Measurements from ENCODE around the gene FERMT2. TPM values are rescaled to one million over a fixed set of nuclear protein-coding genes. Genes with fewer than 3 reads are reported as not detected.

FERMT2 gene
- total and polyA plus RNA-seq, 4 donors = 23.9 to 51.3 (median 40.4) TPM

- H3K9me3 ChIP-seq (ENCODE audit: control insufficient read depth in 4 of 4, low read length in 3 of 4) = no peaks in the 10 kb centered on the region
- H3K27ac ChIP-seq (ENCODE audit: low read depth in 1 of 2, low read length in 2 of 2) = no peak overlapping the region
- H3K9ac ChIP-seq (ENCODE audit: low read depth in 1 of 2, low read length in 2 of 2) = no peak overlapping the region
- 95% methylated on average over 9 of the region's 9 CpGs for WGBS
- H3K36me3 ChIP-seq (ENCODE audit: control insufficient read depth in 4 of 4, insufficient read depth in 3 of 4, low read depth in 1 of 4, low read length in 3 of 4) = no peaks in the 10 kb centered on the region
- peaks cover 0 to 5% (median 0%) of the 10 kb centered on the region in 4 donors for H3K4me1 ChIP-seq (ENCODE audit: control insufficient read depth in 4 of 4, insufficient read depth in 4 of 4, low read length in 3 of 4)
- DNase-seq (ENCODE audit: low spot score) = no peak
- TF ChIP-seq, protein P1, sequence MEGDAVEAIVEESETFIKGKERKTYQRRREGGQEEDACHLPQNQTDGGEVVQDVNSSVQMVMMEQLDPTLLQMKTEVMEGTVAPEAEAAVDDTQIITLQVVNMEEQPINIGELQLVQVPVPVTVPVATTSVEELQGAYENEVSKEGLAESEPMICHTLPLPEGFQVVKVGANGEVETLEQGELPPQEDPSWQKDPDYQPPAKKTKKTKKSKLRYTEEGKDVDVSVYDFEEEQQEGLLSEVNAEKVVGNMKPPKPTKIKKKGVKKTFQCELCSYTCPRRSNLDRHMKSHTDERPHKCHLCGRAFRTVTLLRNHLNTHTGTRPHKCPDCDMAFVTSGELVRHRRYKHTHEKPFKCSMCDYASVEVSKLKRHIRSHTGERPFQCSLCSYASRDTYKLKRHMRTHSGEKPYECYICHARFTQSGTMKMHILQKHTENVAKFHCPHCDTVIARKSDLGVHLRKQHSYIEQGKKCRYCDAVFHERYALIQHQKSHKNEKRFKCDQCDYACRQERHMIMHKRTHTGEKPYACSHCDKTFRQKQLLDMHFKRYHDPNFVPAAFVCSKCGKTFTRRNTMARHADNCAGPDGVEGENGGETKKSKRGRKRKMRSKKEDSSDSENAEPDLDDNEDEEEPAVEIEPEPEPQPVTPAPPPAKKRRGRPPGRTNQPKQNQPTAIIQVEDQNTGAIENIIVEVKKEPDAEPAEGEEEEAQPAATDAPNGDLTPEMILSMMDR (IDR thresholded peaks at IDR 0.05; ENCODE audit: low read depth, low read length, missing input control) = no peak
- no peak for TF ChIP-seq FOXA1 (IDR thresholded peaks at IDR 0.05)
- no peak for TF ChIP-seq ZBTB33 (IDR thresholded peaks at IDR 0.05)
- TF ChIP-seq RAD21 (IDR thresholded peaks at IDR 0.05) = no peak
- TF ChIP-seq GABPA (IDR thresholded peaks at IDR 0.05 in 1 of 2, conservative IDR thresholded peaks at IDR 0.05 in 1 of 2) = no peak
- TF ChIP-seq JUND (IDR thresholded peaks at IDR 0.05) = no peak
- no peak for TF ChIP-seq RXRA (IDR thresholded peaks at IDR 0.05)
- TF ChIP-seq, protein P2, sequence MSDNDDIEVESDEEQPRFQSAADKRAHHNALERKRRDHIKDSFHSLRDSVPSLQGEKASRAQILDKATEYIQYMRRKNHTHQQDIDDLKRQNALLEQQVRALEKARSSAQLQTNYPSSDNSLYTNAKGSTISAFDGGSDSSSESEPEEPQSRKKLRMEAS (IDR thresholded peaks at IDR 0.05) = no peak
- TF ChIP-seq NR2F2 (IDR thresholded peaks at IDR 0.05) = no peak
- no peak for TF ChIP-seq YY1 (IDR thresholded peaks at IDR 0.05)
- no peak for TF ChIP-seq HNF4G (IDR thresholded peaks at IDR 0.05)
- TF ChIP-seq SP1 (IDR thresholded peaks at IDR 0.05) = no peak
- TF ChIP-seq HNF4A (conservative IDR thresholded peaks at IDR 0.05) = no peak
- no peaks in the 10 kb centered on the region for H3K27me3 ChIP-seq (ENCODE audit: control insufficient read depth in 4 of 4, insufficient read depth in 4 of 4, low read length in 3 of 4)
- no peak overlapping the region for H3K4me3 ChIP-seq (ENCODE audit: low read depth in 1 of 3, low read length in 3 of 3)
Measured at GRCh38 chr14:52836063-52836462, 114.8 kb downstream of the FERMT2 start.

GRCh38 chr14:52835122-52835903 lies 115.5 kb downstream of the FERMT2 start:
- H3K36me3 ChIP-seq (ENCODE audit: control insufficient read depth in 4 of 4, insufficient read depth in 3 of 4, low read depth in 1 of 4, low read length in 3 of 4) = no peaks in the 10 kb centered on the region
- no peak overlapping the region for H3K27ac ChIP-seq (ENCODE audit: low read depth in 1 of 2, low read length in 2 of 2)
- peaks cover 0 to 3% (median 0%) of the 10 kb centered on the region in 4 donors for H3K4me1 ChIP-seq (ENCODE audit: control insufficient read depth in 4 of 4, insufficient read depth in 4 of 4, low read length in 3 of 4)
- H3K9ac ChIP-seq (ENCODE audit: low read depth in 1 of 2, low read length in 2 of 2) = no peak overlapping the region
- no peaks in the 10 kb centered on the region for H3K27me3 ChIP-seq (ENCODE audit: control insufficient read depth in 4 of 4, insufficient read depth in 4 of 4, low read length in 3 of 4)
- DNase-seq (ENCODE audit: low spot score) = no peak
- TF ChIP-seq RAD21 (IDR thresholded peaks at IDR 0.05) (no peak), TAF1 (conservative IDR thresholded peaks at IDR 0.05) (no peak), GABPA (IDR thresholded peaks at IDR 0.05 in 1 of 2, conservative IDR thresholded peaks at IDR 0.05 in 1 of 2) (no peak), FOXA1 (IDR thresholded peaks at IDR 0.05) (no peak), RXRA (IDR thresholded peaks at IDR 0.05) (no peak), FOXA2 (IDR thresholded peaks at IDR 0.05) (no peak), NR2F2 (IDR thresholded peaks at IDR 0.05) (no peak), JUND (IDR thresholded peaks at IDR 0.05) (no peak), EGR1 (IDR thresholded peaks at IDR 0.05; ENCODE audit: low read depth in 2 of 2) (no peak), SP1 (IDR thresholded peaks at IDR 0.05) (no peak), ZBTB33 (IDR thresholded peaks at IDR 0.05) (no peak)
- TF ChIP-seq, protein P1 (IDR thresholded peaks at IDR 0.05; ENCODE audit: low read depth, low read length, missing input control) = no peak
- TF ChIP-seq, protein P2 (IDR thresholded peaks at IDR 0.05) = no peak
- TF ChIP-seq, protein P3, sequence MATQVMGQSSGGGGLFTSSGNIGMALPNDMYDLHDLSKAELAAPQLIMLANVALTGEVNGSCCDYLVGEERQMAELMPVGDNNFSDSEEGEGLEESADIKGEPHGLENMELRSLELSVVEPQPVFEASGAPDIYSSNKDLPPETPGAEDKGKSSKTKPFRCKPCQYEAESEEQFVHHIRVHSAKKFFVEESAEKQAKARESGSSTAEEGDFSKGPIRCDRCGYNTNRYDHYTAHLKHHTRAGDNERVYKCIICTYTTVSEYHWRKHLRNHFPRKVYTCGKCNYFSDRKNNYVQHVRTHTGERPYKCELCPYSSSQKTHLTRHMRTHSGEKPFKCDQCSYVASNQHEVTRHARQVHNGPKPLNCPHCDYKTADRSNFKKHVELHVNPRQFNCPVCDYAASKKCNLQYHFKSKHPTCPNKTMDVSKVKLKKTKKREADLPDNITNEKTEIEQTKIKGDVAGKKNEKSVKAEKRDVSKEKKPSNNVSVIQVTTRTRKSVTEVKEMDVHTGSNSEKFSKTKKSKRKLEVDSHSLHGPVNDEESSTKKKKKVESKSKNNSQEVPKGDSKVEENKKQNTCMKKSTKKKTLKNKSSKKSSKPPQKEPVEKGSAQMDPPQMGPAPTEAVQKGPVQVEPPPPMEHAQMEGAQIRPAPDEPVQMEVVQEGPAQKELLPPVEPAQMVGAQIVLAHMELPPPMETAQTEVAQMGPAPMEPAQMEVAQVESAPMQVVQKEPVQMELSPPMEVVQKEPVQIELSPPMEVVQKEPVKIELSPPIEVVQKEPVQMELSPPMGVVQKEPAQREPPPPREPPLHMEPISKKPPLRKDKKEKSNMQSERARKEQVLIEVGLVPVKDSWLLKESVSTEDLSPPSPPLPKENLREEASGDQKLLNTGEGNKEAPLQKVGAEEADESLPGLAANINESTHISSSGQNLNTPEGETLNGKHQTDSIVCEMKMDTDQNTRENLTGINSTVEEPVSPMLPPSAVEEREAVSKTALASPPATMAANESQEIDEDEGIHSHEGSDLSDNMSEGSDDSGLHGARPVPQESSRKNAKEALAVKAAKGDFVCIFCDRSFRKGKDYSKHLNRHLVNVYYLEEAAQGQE (IDR thresholded peaks at IDR 0.05) = no peak
- 92% methylated on average over 12 of the region's 12 CpGs for WGBS
- H3K4me3 ChIP-seq (ENCODE audit: low read depth in 1 of 3, low read length in 3 of 3) = no peak overlapping the region
- H3K9me3 ChIP-seq (ENCODE audit: control insufficient read depth in 4 of 4, low read length in 3 of 4) = no peaks in the 10 kb centered on the region
